Measurements from ENCODE around the gene RNF148. TPM values are rescaled to one million over a fixed set of nuclear protein-coding genes. Genes with fewer than 3 reads are reported as not detected.

The RNF148 gene
- total and polyA plus RNA-seq, 4 donors: 0.09 to 3.5 (median 0.09) TPM; not detected in 1

- WGBS: 95% methylated on average over 3 of the region's 3 CpGs
- Histone ChIP-seq H3K4me3 (ENCODE audit: low read depth in 1 of 3, low read length in 3 of 3) (no peak overlapping the region), H3K9ac (ENCODE audit: low read depth in 1 of 2, low read length in 2 of 2) (no peak overlapping the region), H3K9me3 (ENCODE audit: control insufficient read depth in 4 of 4, low read length in 3 of 4) (no peaks in the 10 kb centered on the region), H3K36me3 (ENCODE audit: control insufficient read depth in 4 of 4, insufficient read depth in 3 of 4, low read depth in 1 of 4, low read length in 3 of 4) (no peaks in the 10 kb centered on the region), H3K4me1 (ENCODE audit: control insufficient read depth in 4 of 4, insufficient read depth in 4 of 4, low read length in 3 of 4) (no peaks in the 10 kb centered on the region), H3K27ac (ENCODE audit: low read depth in 1 of 2, low read length in 2 of 2) (no peak overlapping the region), H3K27me3 (ENCODE audit: control insufficient read depth in 4 of 4, insufficient read depth in 4 of 4, low read length in 3 of 4) (no peaks in the 10 kb centered on the region)
- DNase-seq (ENCODE audit: low spot score): no peak
- TF ChIP-seq MAX (IDR thresholded peaks at IDR 0.05) (no peak), ATF3 (IDR thresholded peaks at IDR 0.05) (no peak), ZBTB33 (IDR thresholded peaks at IDR 0.05) (no peak)
Measured at GRCh38 chr7:122692769-122693309, 9.9 kb downstream of the RNF148 start.

DNA sequence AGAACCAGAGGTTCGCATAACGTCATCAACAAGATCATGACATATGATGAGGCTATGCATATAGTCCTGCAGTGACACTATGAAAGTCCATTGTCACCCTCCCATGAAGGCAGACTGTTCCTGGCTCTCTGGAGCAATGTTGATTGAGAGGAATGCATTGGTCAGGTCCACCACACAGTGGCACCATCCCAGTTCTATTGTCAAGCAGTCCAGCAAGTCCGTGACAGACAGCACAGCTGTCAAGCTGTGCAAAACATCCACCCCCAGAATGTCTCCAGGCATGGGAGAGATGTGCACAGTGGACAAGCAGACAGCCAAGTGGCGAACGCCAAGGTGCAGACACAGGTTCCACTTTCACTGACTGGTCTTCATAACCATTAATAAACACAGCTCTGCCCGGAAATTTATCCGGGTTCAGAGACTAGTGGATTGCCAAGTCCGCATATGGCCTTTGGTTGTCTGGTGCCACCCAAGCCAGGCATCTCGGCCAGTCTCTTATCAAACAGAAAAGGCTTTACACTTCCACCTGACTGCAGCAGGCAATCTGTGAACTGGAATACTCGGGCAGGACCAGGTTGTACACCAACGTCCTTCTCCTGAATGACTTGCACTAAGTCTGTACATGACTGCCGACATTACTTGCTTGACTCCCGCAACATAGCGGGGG is 11.0 kb downstream of the RNF148 start:
- H3K27me3 ChIP-seq (ENCODE audit: control insufficient read depth in 4 of 4, insufficient read depth in 4 of 4, low read length in 3 of 4): no peaks in the 10 kb centered on the region
- H3K9me3 ChIP-seq (ENCODE audit: control insufficient read depth in 4 of 4, low read length in 3 of 4): no peaks in the 10 kb centered on the region
- H3K9ac ChIP-seq (ENCODE audit: low read depth in 1 of 2, low read length in 2 of 2): no peak overlapping the region
- no peak overlapping the region for H3K4me3 ChIP-seq (ENCODE audit: low read depth in 1 of 3, low read length in 3 of 3)
- DNase-seq (ENCODE audit: low spot score): no peak
- no peaks in the 10 kb centered on the region for H3K36me3 ChIP-seq (ENCODE audit: control insufficient read depth in 4 of 4, insufficient read depth in 3 of 4, low read depth in 1 of 4, low read length in 3 of 4)
- no peaks in the 10 kb centered on the region for H3K4me1 ChIP-seq (ENCODE audit: control insufficient read depth in 4 of 4, insufficient read depth in 4 of 4, low read length in 3 of 4)
- H3K27ac ChIP-seq (ENCODE audit: low read depth in 1 of 2, low read length in 2 of 2): no peak overlapping the region
- 96% methylated on average over 14 of the region's 14 CpGs for WGBS
- TF ChIP-seq RAD21 (IDR thresholded peaks at IDR 0.05) (no peak), HNF4A (conservative IDR thresholded peaks at IDR 0.05) (no peak), NR2F2 (IDR thresholded peaks at IDR 0.05) (no peak), CTCF (IDR thresholded peaks at IDR 0.05; ENCODE audit: low read depth, low read length, missing input control) (no peak), SP1 (IDR thresholded peaks at IDR 0.05) (no peak), TAF1 (conservative IDR thresholded peaks at IDR 0.05) (no peak), YY1 (IDR thresholded peaks at IDR 0.05) (no peak), EGR1 (IDR thresholded peaks at IDR 0.05; ENCODE audit: low read depth in 2 of 2) (no peak), ATF3 (IDR thresholded peaks at IDR 0.05) (no peak), RXRA (IDR thresholded peaks at IDR 0.05) (no peak), GABPA (IDR thresholded peaks at IDR 0.05 in 1 of 2, conservative IDR thresholded peaks at IDR 0.05 in 1 of 2) (no peak), MAX (IDR thresholded peaks at IDR 0.05) (no peak), FOXA2 (IDR thresholded peaks at IDR 0.05) (no peak), JUND (IDR thresholded peaks at IDR 0.05) (no peak), HNF4G (IDR thresholded peaks at IDR 0.05) (no peak), FOXA1 (IDR thresholded peaks at IDR 0.05) (no peak)
- TF ChIP-seq, protein P1, sequence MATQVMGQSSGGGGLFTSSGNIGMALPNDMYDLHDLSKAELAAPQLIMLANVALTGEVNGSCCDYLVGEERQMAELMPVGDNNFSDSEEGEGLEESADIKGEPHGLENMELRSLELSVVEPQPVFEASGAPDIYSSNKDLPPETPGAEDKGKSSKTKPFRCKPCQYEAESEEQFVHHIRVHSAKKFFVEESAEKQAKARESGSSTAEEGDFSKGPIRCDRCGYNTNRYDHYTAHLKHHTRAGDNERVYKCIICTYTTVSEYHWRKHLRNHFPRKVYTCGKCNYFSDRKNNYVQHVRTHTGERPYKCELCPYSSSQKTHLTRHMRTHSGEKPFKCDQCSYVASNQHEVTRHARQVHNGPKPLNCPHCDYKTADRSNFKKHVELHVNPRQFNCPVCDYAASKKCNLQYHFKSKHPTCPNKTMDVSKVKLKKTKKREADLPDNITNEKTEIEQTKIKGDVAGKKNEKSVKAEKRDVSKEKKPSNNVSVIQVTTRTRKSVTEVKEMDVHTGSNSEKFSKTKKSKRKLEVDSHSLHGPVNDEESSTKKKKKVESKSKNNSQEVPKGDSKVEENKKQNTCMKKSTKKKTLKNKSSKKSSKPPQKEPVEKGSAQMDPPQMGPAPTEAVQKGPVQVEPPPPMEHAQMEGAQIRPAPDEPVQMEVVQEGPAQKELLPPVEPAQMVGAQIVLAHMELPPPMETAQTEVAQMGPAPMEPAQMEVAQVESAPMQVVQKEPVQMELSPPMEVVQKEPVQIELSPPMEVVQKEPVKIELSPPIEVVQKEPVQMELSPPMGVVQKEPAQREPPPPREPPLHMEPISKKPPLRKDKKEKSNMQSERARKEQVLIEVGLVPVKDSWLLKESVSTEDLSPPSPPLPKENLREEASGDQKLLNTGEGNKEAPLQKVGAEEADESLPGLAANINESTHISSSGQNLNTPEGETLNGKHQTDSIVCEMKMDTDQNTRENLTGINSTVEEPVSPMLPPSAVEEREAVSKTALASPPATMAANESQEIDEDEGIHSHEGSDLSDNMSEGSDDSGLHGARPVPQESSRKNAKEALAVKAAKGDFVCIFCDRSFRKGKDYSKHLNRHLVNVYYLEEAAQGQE (IDR thresholded peaks at IDR 0.05): no peak

Measured in liver (tissue), 9 donors.